22Rv1 (cell line): ENCODE results near the gene ENDOD1.

Experiments
- CTCF ChIP-seq: fragments of 450-650 bp; IDR thresholded peaks from 2 replicates; pipeline ENCODE4 v1.5.1; 2017; ENCODE audit warnings: mild to moderate bottlenecking
- ZFX ChIP-seq: fragments of 450-650 bp; IDR thresholded peaks from 2 replicates; pipeline ENCODE4 v1.6.1; 2017; ENCODE audit warnings: antibody characterized with exemption, borderline replicate concordance

- TF ChIP-seq CTCF (no peak), ZFX (no peak)
Measured at GRCh38 chr11:95134491-95134890, 44.8 kb downstream of the ENDOD1 start.
